ENCODE measurements around the gene CCDC83. TPM values are rescaled to one million over a fixed set of nuclear protein-coding genes. Genes with fewer than 3 reads are reported as not detected.
A peak's percentile ranks its signal among the peaks of the same experiment; 100 is the strongest.

CCDC83 gene
- total RNA-seq, 4 donors from 2014 or later = not detected

- Histone ChIP-seq H3K27ac (no peak overlapping the region), H3K36me3 (peaks cover 0 to 55% (median 0%) of the 10 kb centered on the region in 3 donors), H3K4me1 (peaks cover 0 to 43% (median 3%) of the 10 kb centered on the region in 4 donors), H3K4me3 (no peak overlapping the region), H3K9me3 (no peaks in the 10 kb centered on the region), H3K27me3 (no peaks in the 10 kb centered on the region)
- 61 to 64% methylated on average over 3 of the region's 3 CpGs for WGBS, 2 donors
- DNase-seq (ENCODE audit: low spot score in 2 of 2) = no peak
- TF ChIP-seq POLR2A (IDR thresholded peaks at IDR 0.05) (no peak), CTCF (IDR thresholded peaks at IDR 0.05) (no peak), EP300 (IDR thresholded peaks at IDR 0.05) (no peak)
These were observed 105.5 kb downstream of the CCDC83 start for GRCh38 chr11:85960678-85961077.

GRCh38 chr11:85961130-85961529, 105.9 kb downstream of the CCDC83 start:
- H3K4me3 ChIP-seq = no peak overlapping the region
- no peak for TF ChIP-seq EP300 (IDR thresholded peaks at IDR 0.05)
- no peak for TF ChIP-seq CTCF (IDR thresholded peaks at IDR 0.05)
- no peak for TF ChIP-seq POLR2A (IDR thresholded peaks at IDR 0.05)
- no peak for DNase-seq (ENCODE audit: low spot score in 2 of 2)
- H3K27ac ChIP-seq = no peak overlapping the region
- peaks cover 0 to 38% (median 2%) of the 10 kb centered on the region in 4 donors for H3K4me1 ChIP-seq
- no peaks in the 10 kb centered on the region for H3K27me3 ChIP-seq
- WGBS, 2 donors = 54 to 58% methylated on average over 6 of the region's 6 CpGs
- no peaks in the 10 kb centered on the region for H3K9me3 ChIP-seq
- peaks cover 0 to 58% (median 0%) of the 10 kb centered on the region in 3 donors for H3K36me3 ChIP-seq

- WGBS, 2 donors = 61 to 73% methylated on average over 5 of the region's 5 CpGs
- no peaks in the 10 kb centered on the region for H3K9me3 ChIP-seq
- TF ChIP-seq EP300 (IDR thresholded peaks at IDR 0.05) = no peak
- TF ChIP-seq CTCF (IDR thresholded peaks at IDR 0.05) = no peak
- no peak for TF ChIP-seq POLR2A (IDR thresholded peaks at IDR 0.05)
- DNase-seq (ENCODE audit: low spot score in 2 of 2) = no peak
- no peaks in the 10 kb centered on the region for H3K27me3 ChIP-seq
- H3K36me3 ChIP-seq = peaks cover 0 to 56% (median 0%) of the 10 kb centered on the region in 3 donors
- H3K4me3 ChIP-seq = no peak overlapping the region
- peaks cover 0 to 36% (median 2%) of the 10 kb centered on the region in 4 donors for H3K4me1 ChIP-seq
- H3K27ac ChIP-seq = no peak overlapping the region
These were observed 106.8 kb downstream of the CCDC83 start for GRCh38 chr11:85961930-85962363.

GRCh38 chr11:85965202-85965601, 110.0 kb downstream of the CCDC83 start:
- Histone ChIP-seq H3K9me3 (no peaks in the 10 kb centered on the region), H3K4me3 (no peak overlapping the region), H3K36me3 (peaks cover 0 to 35% (median 0%) of the 10 kb centered on the region in 3 donors), H3K27me3 (no peaks in the 10 kb centered on the region), H3K4me1 (peaks cover 0 to 55% (median 8%) of the 10 kb centered on the region in 4 donors), H3K27ac (no peak overlapping the region)
- DNase-seq (ENCODE audit: low spot score in 2 of 2) = no peak
- WGBS, 2 donors = 71 to 90% methylated on average over 2 of the region's 2 CpGs
- no peak for TF ChIP-seq POLR2A (IDR thresholded peaks at IDR 0.05)
- TF ChIP-seq EP300 (IDR thresholded peaks at IDR 0.05) = no peak
- TF ChIP-seq CTCF (IDR thresholded peaks at IDR 0.05) = no peak

- no peak overlapping the region for H3K4me3 ChIP-seq
- H3K27ac ChIP-seq = peak overlapping the region in 2 of 4 donors; percentile 51 to 62
- DNase-seq (ENCODE audit: low spot score in 2 of 2) = no peak
- 48 to 51% methylated on average over 5 of the region's 5 CpGs for WGBS, 2 donors
- H3K27me3 ChIP-seq = no peaks in the 10 kb centered on the region
- H3K9me3 ChIP-seq = no peaks in the 10 kb centered on the region
- TF ChIP-seq CTCF (IDR thresholded peaks at IDR 0.05) (no peak), EP300 (IDR thresholded peaks at IDR 0.05) (no peak), POLR2A (IDR thresholded peaks at IDR 0.05) (no peak)
- H3K36me3 ChIP-seq = peaks cover 0 to 55% (median 0%) of the 10 kb centered on the region in 3 donors
- H3K4me1 ChIP-seq = peaks cover 0 to 39% (median 7%) of the 10 kb centered on the region in 4 donors
These were observed 112.3 kb downstream of the CCDC83 start for GRCh38 chr11:85967457-85967856.

Other genes with a start within 250 kb of the CCDC83 start
- gene DLG2, start 228.0 kb upstream of the CCDC83 start, total RNA-seq = 10 to 100 TPM in 1 of 4 donors, 1 to 10 TPM in 3; 6.5 to 14.6 (median 7.2) TPM
- 10 to 100 TPM; 39.4 to 55.9 (median 46.4) TPM for gene TMEM126B, start 226.8 kb upstream of the CCDC83 start, total RNA-seq
- 10 to 100 TPM in 3 of 4 donors, 1 to 10 TPM in 1; 9.8 to 33.6 (median 28.5) TPM for gene TMEM126A, start 207.4 kb upstream of the CCDC83 start, total RNA-seq
- gene CREBZF, start 190.3 kb upstream of the CCDC83 start, total RNA-seq = 10 to 100 TPM; 81.3 to 98.4 (median 92.5) TPM
- gene CCDC89, start 169.2 kb upstream of the CCDC83 start, total RNA-seq = 1 to 10 TPM in 3 of 4 donors, under 1 TPM in 1; 0.44 to 4.1 (median 2.2) TPM
- gene SYTL2, start 44.2 kb upstream of the CCDC83 start, total RNA-seq = 10 to 100 TPM; 21.9 to 71.2 (median 28.8) TPM
- gene PICALM, start 213.7 kb downstream of the CCDC83 start, total RNA-seq = 100 to 1,000 TPM; 287 to 339 (median 313) TPM